HepG2 (cell line): Measurements from ENCODE around the gene CCDC121. TPM values are rescaled to one million over a fixed set of nuclear protein-coding genes. Genes with fewer than 3 reads are reported as not detected.
A peak's percentile ranks its signal among the peaks of the same experiment; 100 is the strongest.

Experiments
- ATAC-seq: fragments of 200-7000 bp; cut with Tn5 transposase; 3 replicates; pipeline ENCODE4 v1.9.1; 2020; ENCODE audit warnings: mild to moderate bottlenecking, moderate library complexity
- BruUV-seq: library from RNA; stranded (reverse); fragments of 400-500 nt; replicated peaks from 2 replicates; lab custom pipeline; 2021; lab: Mats Ljungman, UMichigan
- CTCF ChIA-PET: fragments of 300-600 bp; formaldehyde crosslinking; extraction: SDS; loops from one replicate; lab custom pipeline; 2021; ENCODE audit warnings: low total read pairs, inconsistent platforms, low intra/inter-chr PET ratio; lab: Yijun Ruan, JAX
- POLR2A ChIA-PET: fragments of 350-600 bp; sonication (Branson Sonifier 250); formaldehyde crosslinking; loops from one replicate; lab custom pipeline; 2020; ENCODE audit warnings: antibody characterized with exemption, inconsistent platforms; lab: Yijun Ruan, JAX
- DNase-seq: peaks from one replicate; pipeline ENCODE4 v3.0.0-alpha.2; 2015; ENCODE audit warnings: low spot score
- FAIRE-seq: peaks from 3 replicates; lab custom pipeline; 2011; peaks lifted over from hg19 to GRCh38; lab: Jason Lieb, UNC
- H2AFZ ChIP-seq: one replicate; pipeline ENCODE4 v1.6.1; 2011; ENCODE audit warnings: low read length, inconsistent platforms
- H3K27ac ChIP-seq: fragments of 300-600 bp; 3 replicates; pipeline ENCODE4 v1.8.0; 2011; ENCODE audit warnings: mixed run types, mild to moderate bottlenecking, mixed read lengths, low read length, inconsistent platforms; ENCODE audit not compliant: insufficient read depth; ENCODE audit errors: extremely low read length
- H3K27me3 ChIP-seq, 2 experiments: fragments of 200-600 bp in 1 of 2; 2 replicates in 1 of 2; 3 replicates in 1 of 2; pipeline versions ENCODE4 v1.6.0 to v1.8.0; 2011; ENCODE audit warnings: low read length in 2 of 2, mild to moderate bottlenecking in 2 of 2, moderate library complexity in 2 of 2, inconsistent platforms in 1 of 2; ENCODE audit not compliant: insufficient read depth in 2 of 2, control insufficient read depth in 1 of 2
- H3K36me3 ChIP-seq, 2 experiments: fragments of 200-600 bp in 1 of 2; replicated peaks in 1 of 2; 2 replicates in 1 of 2; 3 replicates in 1 of 2; pipeline versions ENCODE4 v1.5.1 to v1.8.0; 2011; ENCODE audit warnings: low read length in 2 of 2, inconsistent platforms in 1 of 2; ENCODE audit not compliant: insufficient read depth in 2 of 2, control insufficient read depth in 1 of 2
- H3K4me1 ChIP-seq: 2 replicates; pipeline ENCODE4 v1.5.1; 2012; ENCODE audit warnings: low read length, inconsistent platforms; ENCODE audit not compliant: insufficient read depth
- H3K4me2 ChIP-seq: 2 replicates; pipeline ENCODE4 v1.6.0; 2011; ENCODE audit warnings: low read depth, low read length, inconsistent platforms
- H3K4me3 ChIP-seq, 3 experiments: fragments of 200-600 bp in 1 of 3; sonication (generic), shearing (Covaris generic) in 1 of 3; replicated peaks in 1 of 3; 2 replicates each; pipeline ENCODE4 v1.5.1; 2011 to 2016; ENCODE audit warnings: low read length in 3 of 3, inconsistent platforms in 2 of 3, low read depth in 2 of 3, mild to moderate bottlenecking in 2 of 3, control low read depth in 1 of 3, mixed read lengths in 1 of 3; ENCODE audit not compliant: insufficient read depth in 1 of 3
- H3K79me2 ChIP-seq: one replicate; pipeline ENCODE4 v1.6.1; 2011; ENCODE audit warnings: low read length, inconsistent platforms; ENCODE audit not compliant: insufficient read depth
- H3K9ac ChIP-seq: 2 replicates; pipeline ENCODE4 v1.6.0; 2011; ENCODE audit warnings: mild to moderate bottlenecking, low read depth, low read length, inconsistent platforms; ENCODE audit not compliant: insufficient read depth
- H3K9me3 ChIP-seq: 2 replicates; pipeline ENCODE4 v1.5.1; 2012; ENCODE audit warnings: mild to moderate bottlenecking, low read length
- H4K20me1 ChIP-seq: 2 replicates; pipeline ENCODE4 v1.6.0; 2011; ENCODE audit warnings: inconsistent platforms, mild to moderate bottlenecking, low read length, moderate library complexity; ENCODE audit not compliant: insufficient read depth
- NFIB ChIP-seq: sonication (generic); formaldehyde crosslinking; IDR thresholded peaks from 2 replicates; pipeline ENCODE4 v1.9.0; 2021; ENCODE audit warnings: missing genetic modification reagents, mild to moderate bottlenecking, borderline replicate concordance
- YY1 ChIP-seq: IDR thresholded peaks from 2 replicates; pipeline ENCODE4 v1.6.1; 2011; ENCODE audit warnings: low read length, low read depth, moderate library complexity, mild to moderate bottlenecking; ENCODE audit not compliant: insufficient read depth, insufficient replicate concordance
- WGBS: methylation state at CpG from one replicate; pipeline ENCODE4 v1.1.6; 2017; ENCODE audit warnings: low lambda C conversion rate; 5-methylcytosine and 5-hydroxymethylcytosine counted together
- in situ Hi-C: cut with HindIII; loops from 2 replicates; pipeline ENCODE4 v1.10.0; 2017; ENCODE audit warnings: low pct_unique_long_range_greater_than_20kb; ENCODE audit not compliant: extremely low pct_ligation_motif_present
- intact Hi-C: fragments of 100-400 bp; cut with micrococcal nuclease; formaldehyde crosslinking; loops from one replicate; pipeline ENCODE4 v1.10.0; 2022; ENCODE audit not compliant: unreplicated experiment
- polyA plus RNA-seq, 8 experiments: library from polyadenylated mRNA; depleted of rRNA in 3 of 8; stranded (reverse) in 7 of 8; unstranded in 1 of 8; fragments of >200 nt; fragmentation: Illumina TruSeq in 4 of 8; extraction: Trizol in 4 of 8; gene quantifications; 2 replicates each; pipeline versions ENCODE4 v1.2.1 to v1.2.3, GENCODE V29; 2011 to 2016; ENCODE audit warnings: low read depth in 4 of 8, missing spikeins in 1 of 8, mixed read lengths in 1 of 8; ENCODE audit not compliant: insufficient read depth in 1 of 8
- small RNA-seq, 3 experiments: library from RNA; depleted of rRNA; stranded (forward); fragments of <200 nt; gene quantifications; one replicate each; pipeline ENCODE3, GENCODE V24; 2012; ENCODE audit warnings: low read depth in 2 of 3, low replicate concordance in 1 of 3; ENCODE audit not compliant: insufficient read length in 3 of 3, insufficient read depth in 2 of 3
- total RNA-seq, 5 experiments: library from RNA; depleted of rRNA; stranded (reverse); fragments of >200 nt; fragmentation: Illumina TruSeq; extraction: Trizol; gene quantifications; 2 replicates each; pipeline ENCODE4 v1.2.3, GENCODE V29; 2016; ENCODE audit warnings: low read depth in 1 of 5
- TF ChIP-seq, protein P1 (sequence below): sonication (generic); formaldehyde crosslinking; IDR thresholded peaks from 2 replicates; pipeline ENCODE4 v1.5.0; 2020; ENCODE audit warnings: mild to moderate bottlenecking, missing genetic modification reagents

CCDC121 gene
- total and polyA plus RNA-seq, 2 of the 13 experiments (the other 11 are each of a cell fraction or from before 2014, with no cell fraction given), result 1.9 to 3.0 TPM

DNA sequence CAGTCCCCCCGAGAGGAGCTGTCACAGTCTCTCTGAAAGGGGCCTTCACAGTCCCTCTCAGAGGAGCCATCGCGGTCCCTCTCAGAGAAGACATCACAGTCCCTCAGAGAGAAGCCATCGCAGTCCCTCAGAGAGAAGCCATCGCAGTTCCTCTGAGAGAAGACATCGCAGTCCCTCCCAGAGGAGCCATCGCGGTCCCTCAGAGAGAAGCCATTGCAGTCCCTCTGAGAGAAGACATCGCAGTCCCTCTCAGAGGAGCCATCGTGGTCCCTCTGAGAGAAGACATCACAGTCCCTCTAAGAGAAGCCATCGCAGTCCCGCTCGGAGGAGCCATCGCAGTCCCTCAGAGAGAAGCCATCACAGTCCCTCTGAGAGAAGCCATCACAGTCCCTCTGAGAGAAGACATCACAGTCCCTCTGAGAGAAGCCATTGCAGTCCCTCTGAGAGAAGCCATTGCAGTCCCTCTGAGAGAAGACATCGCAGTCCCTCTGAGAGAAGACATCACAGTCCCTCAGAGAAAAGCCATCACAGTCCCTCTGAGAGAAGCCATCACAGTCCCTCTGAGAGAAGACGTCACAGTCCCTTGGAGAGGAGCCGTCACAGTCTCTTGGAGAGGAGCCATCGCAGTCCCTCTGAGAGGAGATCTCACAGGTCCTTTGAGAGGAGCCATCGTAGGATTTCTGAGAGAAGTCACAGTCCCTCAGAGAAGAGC, 47.2 kb downstream of the CCDC121 start:
- intact Hi-C loops (loop anchor here (5.0 kb wide), 1 partner anchor 84 kb away; the partner anchor contains the start of genes FNDC4 and GCKR), in situ Hi-C loops (no loop called here)
- 96% methylated on average over 15 of the region's 19 CpGs for WGBS
- Histone ChIP-seq H3K4me2 (peak overlapping the region; percentile 94; the same call in 1 of the 2 replicates), H3K4me1 (peaks cover 43% of the 10 kb centered on the region), H4K20me1 (peaks cover 17% of the 10 kb centered on the region), H3K4me3 (no peak overlapping the region), H3K9me3 (no peaks in the 10 kb centered on the region), H3K27me3 (no peaks in the 10 kb centered on the region; a peak in 1 of 5 replicates), H3K36me3 (no peaks in the 10 kb centered on the region; a peak in 1 of 5 replicates), H2AFZ (peak overlapping the region; percentile 4), H3K27ac (no peak overlapping the region), H3K79me2 (peaks cover 36% of the 10 kb centered on the region), H3K9ac (no peak overlapping the region)
- no TSS peak for BruUV-seq
- TF ChIP-seq YY1 (no peak), NFIB (0 out of 2 replicates have a peak, but pooled peaks have one; percentile 5)
- TF ChIP-seq, protein P1, sequence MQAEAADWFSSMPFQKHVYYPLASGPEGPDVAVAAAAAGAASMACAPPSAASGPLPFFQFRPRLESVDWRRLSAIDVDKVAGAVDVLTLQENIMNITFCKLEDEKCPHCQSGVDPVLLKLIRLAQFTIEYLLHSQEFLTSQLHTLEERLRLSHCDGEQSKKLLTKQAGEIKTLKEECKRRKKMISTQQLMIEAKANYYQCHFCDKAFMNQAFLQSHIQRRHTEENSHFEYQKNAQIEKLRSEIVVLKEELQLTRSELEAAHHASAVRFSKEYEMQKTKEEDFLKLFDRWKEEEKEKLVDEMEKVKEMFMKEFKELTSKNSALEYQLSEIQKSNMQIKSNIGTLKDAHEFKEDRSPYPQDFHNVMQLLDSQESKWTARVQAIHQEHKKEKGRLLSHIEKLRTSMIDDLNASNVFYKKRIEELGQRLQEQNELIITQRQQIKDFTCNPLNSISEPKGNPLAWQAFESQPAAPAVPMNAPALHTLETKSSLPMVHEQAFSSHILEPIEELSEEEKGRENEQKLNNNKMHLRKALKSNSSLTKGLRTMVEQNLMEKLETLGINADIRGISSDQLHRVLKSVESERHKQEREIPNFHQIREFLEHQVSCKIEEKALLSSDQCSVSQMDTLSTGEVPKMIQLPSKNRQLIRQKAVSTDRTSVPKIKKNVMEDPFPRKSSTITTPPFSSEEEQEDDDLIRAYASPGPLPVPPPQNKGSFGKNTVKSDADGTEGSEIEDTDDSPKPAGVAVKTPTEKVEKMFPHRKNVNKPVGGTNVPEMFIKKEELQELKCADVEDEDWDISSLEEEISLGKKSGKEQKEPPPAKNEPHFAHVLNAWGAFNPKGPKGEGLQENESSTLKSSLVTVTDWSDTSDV, result 0 out of 2 replicates have a peak, but pooled peaks have one; percentile 18
- POLR2A ChIA-PET, result interaction anchor here (1.2 to 1.5 kb wide), 3 partner anchors 8 to 82 kb away, joined by 3 to 17 read pairs (median 6); partner anchors contain the start of genes SLC4A1AP and SUPT7L
- CTCF ChIA-PET, result no interaction called here
- ATAC-seq (no peak), DNase-seq (no peak), FAIRE-seq (no peak)

Small RNA genes within 50 kb of the gene (small RNA-seq; reads per million reads assigned to genes)
- 0 reads per million in 3 experiments for gene RF00340

Other genes with a start within 250 kb of the CCDC121 start
- gene ZNF513, start 248.3 kb downstream of the CCDC121 start, total RNA-seq (2016; rRNA removed; fragmentation: Illumina TruSeq; extraction: Trizol), result 2.4 and 4.9 TPM in 2 replicates
- 6.3 and 10.9 TPM in 2 replicates for gene ZNF513, start 248.3 kb downstream of the CCDC121 start, polyA plus RNA-seq (2011; rRNA removed)
- gene PPM1G, start 219.4 kb downstream of the CCDC121 start, total RNA-seq (2016; rRNA removed; fragmentation: Illumina TruSeq; extraction: Trizol), result 211 and 213 TPM in 2 replicates
- gene PPM1G, start 219.4 kb downstream of the CCDC121 start, polyA plus RNA-seq (2011; rRNA removed), result 52.3 and 58.2 TPM in 2 replicates
- 165 and 222 TPM in 2 replicates for gene NRBP1, start 200.4 kb downstream of the CCDC121 start, total RNA-seq (2016; rRNA removed; fragmentation: Illumina TruSeq; extraction: Trizol)
- 227 and 240 TPM in 2 replicates for gene NRBP1, start 200.4 kb downstream of the CCDC121 start, polyA plus RNA-seq (2011; rRNA removed)
- 2.1 TPM in 1 of 2 replicates, not detected in the other for gene KRTCAP3, start 186.6 kb downstream of the CCDC121 start, total RNA-seq (2016; rRNA removed; fragmentation: Illumina TruSeq; extraction: Trizol)
- 4.5 and 5.6 TPM in 2 replicates for gene KRTCAP3, start 186.6 kb downstream of the CCDC121 start, polyA plus RNA-seq (2011; rRNA removed)
- 17.0 and 21.6 TPM in 2 replicates for gene IFT172, start 139.3 kb downstream of the CCDC121 start, total RNA-seq (2016; rRNA removed; fragmentation: Illumina TruSeq; extraction: Trizol)
- 30.7 and 35.7 TPM in 2 replicates for gene IFT172, start 139.3 kb downstream of the CCDC121 start, polyA plus RNA-seq (2011; rRNA removed)
- 7.4 and 9.0 TPM in 2 replicates for gene FNDC4, start 133.8 kb downstream of the CCDC121 start, total RNA-seq (2016; rRNA removed; fragmentation: Illumina TruSeq; extraction: Trizol)
- 17.4 and 26.3 TPM in 2 replicates for gene FNDC4, start 133.8 kb downstream of the CCDC121 start, polyA plus RNA-seq (2011; rRNA removed)
- gene GCKR, start 132.2 kb downstream of the CCDC121 start, total RNA-seq (2016; rRNA removed; fragmentation: Illumina TruSeq; extraction: Trizol), result 6.9 and 15.2 TPM in 2 replicates
- 48.3 and 74.5 TPM in 2 replicates for gene GCKR, start 132.2 kb downstream of the CCDC121 start, polyA plus RNA-seq (2011; rRNA removed)
- 31.0 and 38.1 TPM in 2 replicates for gene ZNF512, start 46.0 kb downstream of the CCDC121 start, total RNA-seq (2016; rRNA removed; fragmentation: Illumina TruSeq; extraction: Trizol)
- gene ZNF512, start 46.0 kb downstream of the CCDC121 start, polyA plus RNA-seq (2011; rRNA removed), result 27.9 and 29.8 TPM in 2 replicates
- 62.7 and 98.5 TPM in 2 replicates for gene GPN1, start within 50 bp of the CCDC121 start, total RNA-seq (2016; rRNA removed; fragmentation: Illumina TruSeq; extraction: Trizol)
- gene GPN1, start within 50 bp of the CCDC121 start, polyA plus RNA-seq (2011; rRNA removed), result 51.9 and 54.5 TPM in 2 replicates
- gene SUPT7L, start 34.6 kb upstream of the CCDC121 start, total RNA-seq (2016; rRNA removed; fragmentation: Illumina TruSeq; extraction: Trizol), result 28.7 and 32.9 TPM in 2 replicates
- gene SUPT7L, start 34.6 kb upstream of the CCDC121 start, polyA plus RNA-seq (2011; rRNA removed), result 77.5 and 78.0 TPM in 2 replicates
- 44.6 and 59.0 TPM in 2 replicates for gene SLC4A1AP, start 34.9 kb upstream of the CCDC121 start, total RNA-seq (2016; rRNA removed; fragmentation: Illumina TruSeq; extraction: Trizol)
- 13.4 and 15.3 TPM in 2 replicates for gene SLC4A1AP, start 34.9 kb upstream of the CCDC121 start, polyA plus RNA-seq (2011; rRNA removed)
- gene MRPL33, start 142.7 kb upstream of the CCDC121 start, total RNA-seq (2016; rRNA removed; fragmentation: Illumina TruSeq; extraction: Trizol), result 218 and 227 TPM in 2 replicates
- 54.9 and 69.7 TPM in 2 replicates for gene MRPL33, start 142.7 kb upstream of the CCDC121 start, polyA plus RNA-seq (2011; rRNA removed)